ENCODE data around the gene MRPS27.
A peak's percentile ranks its signal among the peaks of the same experiment; 100 is the strongest.

Gene MRPS27

DNA sequence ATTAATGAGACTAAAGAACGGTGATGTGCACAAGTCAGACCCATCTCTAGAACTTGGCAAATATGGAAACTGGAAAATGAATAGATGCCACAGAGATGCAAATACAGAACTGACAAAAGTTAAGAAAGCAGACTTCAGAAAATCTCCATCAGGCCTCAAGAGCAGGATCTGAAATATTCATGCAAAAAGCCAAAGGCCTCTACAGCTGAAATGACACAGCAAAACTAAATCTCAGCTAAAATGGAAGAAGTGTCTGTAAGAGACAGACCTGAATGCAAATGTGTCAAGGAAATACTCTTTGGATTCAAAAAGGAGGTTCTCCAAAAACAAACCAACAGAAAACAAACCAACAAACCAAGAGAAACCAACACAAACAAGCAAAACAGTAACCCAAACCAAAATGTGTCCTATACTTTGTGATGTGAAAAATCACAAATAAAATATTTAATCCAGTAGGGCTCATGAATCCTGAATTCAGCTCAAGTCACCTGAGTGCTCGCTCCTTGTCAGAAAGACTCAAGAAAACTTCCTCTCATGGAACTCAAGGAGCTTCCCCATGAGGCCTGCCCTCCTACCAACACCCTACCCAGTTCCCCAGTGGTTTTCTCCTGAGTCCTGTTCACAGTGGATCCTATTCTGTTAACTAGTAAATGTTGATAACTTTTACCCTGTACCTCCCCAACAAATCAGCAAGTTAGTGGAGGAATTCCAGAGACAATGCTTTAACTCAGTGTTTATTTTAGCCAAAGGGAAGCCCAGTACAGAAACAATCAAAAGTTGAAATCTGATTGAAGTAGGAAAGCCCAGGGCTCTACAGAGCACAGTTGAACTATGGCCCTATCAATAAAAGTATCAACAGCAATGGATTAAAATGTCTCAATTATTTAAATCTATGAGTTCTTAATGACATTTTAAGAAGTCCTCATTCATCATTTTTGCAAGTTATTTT lies 14.6 kb downstream of the MRPS27 start:
- peak overlapping the region; percentile 94 for H3K4me2 ChIP-seq (ENCODE audit: low read length)
- no peaks in the 10 kb centered on the region for H3K9me3 ChIP-seq (ENCODE audit: control insufficient read depth, insufficient read depth, low read length)
- H3K9me2 ChIP-seq (replicated peaks; ENCODE audit: control insufficient read depth, low read length): no peaks in the 10 kb centered on the region
- H3K79me2 ChIP-seq (ENCODE audit: control insufficient read depth, low read length): peaks cover 86% of the 10 kb centered on the region
- H3K36me3 ChIP-seq (ENCODE audit: control insufficient read depth, low read length): peaks cover 91% of the 10 kb centered on the region
- H3K4me1 ChIP-seq (ENCODE audit: control insufficient read depth, low read length): peaks cover 82% of the 10 kb centered on the region
- no peaks in the 10 kb centered on the region for H3K27me3 ChIP-seq (ENCODE audit: control insufficient read depth, low read length)
- peak overlapping the region; percentile 55 for H3K4me3 ChIP-seq (ENCODE audit: low read length)
- no peaks in the 10 kb centered on the region for H4K20me1 ChIP-seq (ENCODE audit: control insufficient read depth, insufficient read depth, low read depth, low read length)
- TF ChIP-seq CTCF (IDR thresholded peaks at IDR 0.05; ENCODE audit: low read depth, low read length, poor library complexity, severe bottlenecking): no peak
- TF ChIP-seq EZH2phosphoT487 (IDR thresholded peaks at IDR 0.05; ENCODE audit: borderline replicate concordance, low read length): no peak
- peaks cover 63% of the 10 kb centered on the region for H3F3A ChIP-seq (ENCODE audit: control insufficient read depth, insufficient read depth)
- H3K27ac ChIP-seq (ENCODE audit: low read depth, low read length): peak overlapping the region; percentile 95

DNA sequence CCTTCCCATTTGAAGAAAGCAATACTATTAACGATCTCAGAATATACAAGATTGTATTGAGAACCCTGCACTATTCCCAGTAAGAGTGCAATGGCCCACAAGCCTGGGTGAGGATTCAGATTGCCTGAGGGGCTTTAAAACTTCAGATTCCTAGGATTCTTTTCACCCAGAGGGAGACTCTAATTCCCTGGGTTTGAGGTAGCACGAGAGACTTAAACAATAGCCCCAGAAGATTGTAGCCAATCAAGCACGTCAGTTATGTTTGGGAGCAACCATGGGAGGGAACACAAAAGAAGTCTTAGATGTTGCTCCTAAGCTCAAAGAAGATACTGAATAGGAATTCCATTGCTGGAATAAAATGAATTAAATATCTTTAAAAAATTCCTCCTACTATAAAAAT lies 17.9 kb downstream of the MRPS27 start:
- peak overlapping the region; percentile 72 for H3K4me3 ChIP-seq (ENCODE audit: low read length)
- TF ChIP-seq EZH2phosphoT487 (IDR thresholded peaks at IDR 0.05; ENCODE audit: borderline replicate concordance, low read length) (no peak), CTCF (IDR thresholded peaks at IDR 0.05; ENCODE audit: low read depth, low read length, poor library complexity, severe bottlenecking) (no peak)
- peaks cover 94% of the 10 kb centered on the region for H3K4me1 ChIP-seq (ENCODE audit: control insufficient read depth, low read length)
- peaks cover 94% of the 10 kb centered on the region for H3K79me2 ChIP-seq (ENCODE audit: control insufficient read depth, low read length)
- H3K9me2 ChIP-seq (replicated peaks; ENCODE audit: control insufficient read depth, low read length): no peaks in the 10 kb centered on the region
- peak overlapping the region; percentile 95 for H3K27ac ChIP-seq (ENCODE audit: low read depth, low read length)
- H3F3A ChIP-seq (ENCODE audit: control insufficient read depth, insufficient read depth): peaks cover 65% of the 10 kb centered on the region
- H4K20me1 ChIP-seq (ENCODE audit: control insufficient read depth, insufficient read depth, low read depth, low read length): no peaks in the 10 kb centered on the region
- H3K9me3 ChIP-seq (ENCODE audit: control insufficient read depth, insufficient read depth, low read length): no peaks in the 10 kb centered on the region
- H3K27me3 ChIP-seq (ENCODE audit: control insufficient read depth, low read length): no peaks in the 10 kb centered on the region
- H3K36me3 ChIP-seq (ENCODE audit: control insufficient read depth, low read length): peaks cover 82% of the 10 kb centered on the region
- H3K4me2 ChIP-seq (ENCODE audit: low read length): peak overlapping the region; percentile 94

GRCh38 chr5:72301557-72301956 lies 18.5 kb downstream of the MRPS27 start:
- Histone ChIP-seq H3K36me3 (ENCODE audit: control insufficient read depth, low read length) (peaks cover 83% of the 10 kb centered on the region), H3K9me3 (ENCODE audit: control insufficient read depth, insufficient read depth, low read length) (no peaks in the 10 kb centered on the region), H3K4me1 (ENCODE audit: control insufficient read depth, low read length) (peaks cover 94% of the 10 kb centered on the region), H3K79me2 (ENCODE audit: control insufficient read depth, low read length) (peaks cover 94% of the 10 kb centered on the region), H3K9me2 (replicated peaks; ENCODE audit: control insufficient read depth, low read length) (no peaks in the 10 kb centered on the region), H3K4me3 (ENCODE audit: low read length) (peak overlapping the region; percentile 72), H4K20me1 (ENCODE audit: control insufficient read depth, insufficient read depth, low read depth, low read length) (no peaks in the 10 kb centered on the region), H3K27me3 (ENCODE audit: control insufficient read depth, low read length) (no peaks in the 10 kb centered on the region), H3F3A (ENCODE audit: control insufficient read depth, insufficient read depth) (peaks cover 64% of the 10 kb centered on the region), H3K27ac (ENCODE audit: low read depth, low read length) (peak overlapping the region; percentile 95), H3K4me2 (ENCODE audit: low read length) (peak overlapping the region; percentile 94)
- TF ChIP-seq CTCF (IDR thresholded peaks at IDR 0.05; ENCODE audit: low read depth, low read length, poor library complexity, severe bottlenecking) (no peak), EZH2phosphoT487 (IDR thresholded peaks at IDR 0.05; ENCODE audit: borderline replicate concordance, low read length) (no peak)

Data from DOHH2 (cell line).